ENCODE data around the gene SLC7A9.

The SLC7A9 gene

DNA sequence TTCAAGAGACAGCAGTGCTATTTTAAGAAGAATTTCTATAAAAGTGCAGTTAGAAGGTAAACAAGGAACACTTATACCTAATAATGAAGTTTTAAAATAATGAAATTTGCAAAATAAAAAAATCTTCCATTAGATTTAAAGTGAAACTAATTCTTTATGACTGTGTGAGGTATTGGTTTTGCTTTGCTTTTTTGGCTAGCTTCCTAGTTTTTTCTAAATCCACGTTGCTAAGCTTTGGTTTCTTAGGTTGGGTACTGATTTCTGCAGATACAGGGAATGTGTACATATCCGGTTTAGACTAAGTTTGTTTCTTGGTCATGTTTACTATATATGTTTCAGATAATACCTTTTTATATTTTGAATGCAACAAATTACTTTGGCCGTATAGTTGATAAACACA lies 59.8 kb downstream of the SLC7A9 start:
- no peak overlapping the region for H3K4me3 ChIP-seq (ENCODE audit: low read length)
- no peak for DNase-seq (ENCODE audit: low read depth)
- TF ChIP-seq, protein P1, sequence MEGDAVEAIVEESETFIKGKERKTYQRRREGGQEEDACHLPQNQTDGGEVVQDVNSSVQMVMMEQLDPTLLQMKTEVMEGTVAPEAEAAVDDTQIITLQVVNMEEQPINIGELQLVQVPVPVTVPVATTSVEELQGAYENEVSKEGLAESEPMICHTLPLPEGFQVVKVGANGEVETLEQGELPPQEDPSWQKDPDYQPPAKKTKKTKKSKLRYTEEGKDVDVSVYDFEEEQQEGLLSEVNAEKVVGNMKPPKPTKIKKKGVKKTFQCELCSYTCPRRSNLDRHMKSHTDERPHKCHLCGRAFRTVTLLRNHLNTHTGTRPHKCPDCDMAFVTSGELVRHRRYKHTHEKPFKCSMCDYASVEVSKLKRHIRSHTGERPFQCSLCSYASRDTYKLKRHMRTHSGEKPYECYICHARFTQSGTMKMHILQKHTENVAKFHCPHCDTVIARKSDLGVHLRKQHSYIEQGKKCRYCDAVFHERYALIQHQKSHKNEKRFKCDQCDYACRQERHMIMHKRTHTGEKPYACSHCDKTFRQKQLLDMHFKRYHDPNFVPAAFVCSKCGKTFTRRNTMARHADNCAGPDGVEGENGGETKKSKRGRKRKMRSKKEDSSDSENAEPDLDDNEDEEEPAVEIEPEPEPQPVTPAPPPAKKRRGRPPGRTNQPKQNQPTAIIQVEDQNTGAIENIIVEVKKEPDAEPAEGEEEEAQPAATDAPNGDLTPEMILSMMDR (conservative IDR thresholded peaks at IDR 0.05; ENCODE audit: low read depth, low read length), result no peak

DNA sequence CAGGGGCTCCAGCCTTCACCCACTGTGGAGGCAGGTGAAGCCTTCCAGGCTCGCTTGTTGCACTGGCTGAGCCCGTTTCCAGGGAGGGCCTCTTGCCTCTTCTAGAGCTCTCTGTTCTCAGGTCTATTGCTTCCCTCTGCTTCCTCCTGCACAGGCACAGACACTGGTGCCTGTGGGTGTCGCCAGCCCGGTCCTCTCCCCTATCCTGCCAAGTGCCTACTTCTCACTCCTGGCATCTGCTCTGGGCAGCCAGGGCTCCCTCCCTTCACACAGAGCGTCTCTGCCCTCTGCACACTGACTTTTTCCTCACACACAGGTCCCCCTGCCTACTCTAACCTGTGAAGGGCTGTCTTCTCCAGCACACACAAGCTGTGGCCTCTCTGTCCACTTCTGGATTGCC lies 60.3 kb downstream of the SLC7A9 start:
- H3K4me3 ChIP-seq (ENCODE audit: low read length), result no peak overlapping the region
- no peak for DNase-seq (ENCODE audit: low read depth)
- TF ChIP-seq, protein P1 (conservative IDR thresholded peaks at IDR 0.05; ENCODE audit: low read depth, low read length), result no peak

- H3K4me3 ChIP-seq (ENCODE audit: low read length), result no peak overlapping the region
- no peak for DNase-seq (ENCODE audit: low read depth)
- TF ChIP-seq, protein P1 (conservative IDR thresholded peaks at IDR 0.05; ENCODE audit: low read depth, low read length), result no peak
Observed at GRCh38 chr19:32808236-32808635, 61.3 kb downstream of the SLC7A9 start.

DNA sequence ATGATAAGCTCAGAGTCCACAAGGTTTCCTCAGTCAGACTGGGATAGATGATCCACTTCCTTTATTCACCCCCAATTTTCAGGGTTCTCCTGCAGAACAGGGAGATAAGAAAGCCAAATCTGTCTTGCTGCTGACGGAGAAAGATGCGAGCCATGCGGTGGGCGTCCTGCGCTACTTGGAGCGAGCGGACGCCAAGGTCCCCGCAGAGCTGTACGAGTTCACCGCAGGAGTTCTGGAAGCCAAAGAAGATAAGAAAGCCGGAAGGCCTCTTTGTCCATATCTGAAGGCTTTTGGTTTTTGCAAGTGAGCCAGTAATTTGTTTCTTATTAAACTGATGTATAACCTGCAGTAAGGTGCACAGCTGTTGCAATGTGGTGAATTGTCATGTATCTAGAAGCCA lies 66.7 kb downstream of the SLC7A9 start:
- no peak overlapping the region for H3K4me3 ChIP-seq (ENCODE audit: low read length)
- no peak for DNase-seq (ENCODE audit: low read depth)
- TF ChIP-seq, protein P1 (conservative IDR thresholded peaks at IDR 0.05; ENCODE audit: low read depth, low read length), result no peak

DNA sequence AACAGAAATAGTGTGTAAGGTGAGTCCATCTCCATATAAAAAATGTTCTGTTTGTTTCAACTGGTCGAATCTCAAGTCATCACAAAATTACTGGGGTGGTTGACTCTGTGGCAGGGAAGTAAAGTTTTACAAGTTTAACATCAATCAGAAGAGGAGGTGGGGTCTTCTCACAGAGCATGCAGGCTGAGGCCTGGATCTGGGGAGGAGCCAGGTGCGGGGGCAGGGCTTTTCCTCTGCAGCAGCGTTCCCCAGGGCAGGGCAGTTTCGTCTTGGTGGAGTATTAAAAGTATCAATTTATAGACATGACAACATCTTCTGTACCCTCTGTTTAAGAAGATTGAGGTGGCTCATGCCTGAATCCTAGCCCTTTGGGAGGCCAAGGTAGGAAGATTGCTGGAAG lies 68.8 kb downstream of the SLC7A9 start:
- no peak for DNase-seq (ENCODE audit: low read depth)
- H3K4me3 ChIP-seq (ENCODE audit: low read length), result no peak overlapping the region
- TF ChIP-seq, protein P1 (conservative IDR thresholded peaks at IDR 0.05; ENCODE audit: low read depth, low read length), result no peak

DNA sequence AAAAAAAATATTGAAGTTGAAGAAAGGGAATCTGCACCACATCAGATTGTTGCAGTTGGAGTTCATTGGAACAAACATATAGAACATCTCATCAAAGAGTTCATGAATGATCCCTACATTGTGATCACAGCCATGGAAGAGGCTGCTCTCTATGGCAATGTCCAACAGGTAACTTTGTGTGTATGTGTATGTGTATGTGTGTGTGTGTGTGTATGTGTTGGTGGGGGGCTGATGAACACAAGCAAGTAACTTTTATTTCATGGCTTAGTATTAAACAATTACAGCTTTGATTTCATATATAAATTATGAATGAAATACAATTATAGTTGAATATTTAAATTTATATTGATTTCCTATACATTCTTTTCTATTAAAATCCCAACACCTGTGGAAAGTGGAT lies 69.4 kb downstream of the SLC7A9 start:
- no peak overlapping the region for H3K4me3 ChIP-seq (ENCODE audit: low read length)
- TF ChIP-seq, protein P1 (conservative IDR thresholded peaks at IDR 0.05; ENCODE audit: low read depth, low read length), result no peak
- no peak for DNase-seq (ENCODE audit: low read depth)

- H3K4me3 ChIP-seq (ENCODE audit: low read length), result no peak overlapping the region
- TF ChIP-seq, protein P1 (conservative IDR thresholded peaks at IDR 0.05; ENCODE audit: low read depth, low read length), result no peak
- DNase-seq (ENCODE audit: low read depth), result no peak
Observed at GRCh38 chr19:32798201-32798600, 71.4 kb downstream of the SLC7A9 start.
